ELR (cell line): ENCODE data around the gene GOLGA1.
"Not testable (repeated sequence)": the region's sequence is repeated elsewhere in the genome, so short reads cannot be mapped to it uniquely, and the experiment has no call there.

Experiments used
- DNase-seq: peaks from one replicate; pipeline ENCODE4 v3.0.0-alpha.2; 2015; ENCODE audit warnings: low read depth

Gene GOLGA1, protein sequence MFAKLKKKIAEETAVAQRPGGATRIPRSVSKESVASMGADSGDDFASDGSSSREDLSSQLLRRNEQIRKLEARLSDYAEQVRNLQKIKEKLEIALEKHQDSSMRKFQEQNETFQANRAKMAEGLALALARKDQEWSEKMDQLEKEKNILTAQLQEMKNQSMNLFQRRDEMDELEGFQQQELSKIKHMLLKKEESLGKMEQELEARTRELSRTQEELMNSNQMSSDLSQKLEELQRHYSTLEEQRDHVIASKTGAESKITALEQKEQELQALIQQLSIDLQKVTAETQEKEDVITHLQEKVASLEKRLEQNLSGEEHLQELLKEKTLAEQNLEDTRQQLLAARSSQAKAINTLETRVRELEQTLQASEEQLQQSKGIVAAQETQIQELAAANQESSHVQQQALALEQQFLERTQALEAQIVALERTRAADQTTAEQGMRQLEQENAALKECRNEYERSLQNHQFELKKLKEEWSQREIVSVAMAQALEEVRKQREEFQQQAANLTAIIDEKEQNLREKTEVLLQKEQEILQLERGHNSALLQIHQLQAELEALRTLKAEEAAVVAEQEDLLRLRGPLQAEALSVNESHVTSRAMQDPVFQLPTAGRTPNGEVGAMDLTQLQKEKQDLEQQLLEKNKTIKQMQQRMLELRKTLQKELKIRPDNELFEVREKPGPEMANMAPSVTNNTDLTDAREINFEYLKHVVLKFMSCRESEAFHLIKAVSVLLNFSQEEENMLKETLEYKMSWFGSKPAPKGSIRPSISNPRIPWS

GRCh38 chr9:124940894-124941678 lies at the start of gene GOLGA1:
GOLGA1 (minus strand) TSS chr9:124941083; CDS start chr9:124938711, 2,372 bp downstream.
- peak; percentile 96 for DNase-seq

DNA sequence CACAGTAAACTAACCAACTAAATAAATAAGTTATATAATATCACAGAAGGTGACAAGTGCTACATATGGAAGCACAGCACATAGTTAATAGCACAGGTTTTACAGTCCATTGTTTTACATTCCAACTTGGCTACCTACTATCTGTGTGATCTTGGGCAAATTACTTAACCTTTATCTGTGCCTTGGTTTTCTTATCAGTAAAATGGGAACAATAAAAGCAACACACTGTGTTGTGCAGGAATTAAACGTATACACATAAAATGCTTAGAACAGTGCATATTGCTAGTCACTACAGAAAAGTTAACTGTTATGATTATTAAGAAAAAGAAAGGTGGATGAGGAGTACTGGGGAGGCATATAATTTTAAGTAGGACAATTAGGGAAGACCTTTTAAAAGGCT lies 42.8 kb upstream of the GOLGA1 start:
- no peak for DNase-seq

- DNase-seq: no peak
Observed at GRCh38 chr9:124980431-124980830, 39.5 kb upstream of the GOLGA1 start.

- DNase-seq: peak; percentile 9
Observed at GRCh38 chr9:124975131-124975530, 34.2 kb upstream of the GOLGA1 start.

GRCh38 chr9:124973807-124974206 lies 32.9 kb upstream of the GOLGA1 start:
- DNase-seq: no peak

- no peak for DNase-seq
Observed at GRCh38 chr9:124972241-124972770, 31.4 kb upstream of the GOLGA1 start.

- DNase-seq: no peak
Observed at GRCh38 chr9:124969401-124969800, 28.5 kb upstream of the GOLGA1 start.

DNA sequence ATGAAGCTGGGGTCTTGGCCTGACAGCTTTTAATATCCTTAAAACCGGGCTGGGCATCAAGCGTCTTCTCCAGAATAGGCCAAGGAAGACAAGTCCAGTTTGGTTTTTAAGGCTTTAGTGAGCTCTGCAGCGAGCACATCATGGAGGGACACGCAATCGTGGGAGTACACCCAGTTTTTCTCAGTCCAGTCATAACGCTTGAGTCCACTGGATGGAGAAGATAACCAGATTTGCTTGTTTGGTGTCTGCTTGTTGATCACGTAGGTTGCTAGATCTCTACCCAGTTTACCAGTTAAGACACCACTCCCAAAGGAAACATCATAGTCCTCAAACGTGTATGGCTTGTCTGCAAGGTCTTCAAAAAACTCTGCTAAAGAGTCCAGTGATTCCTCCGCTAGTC lies 27.4 kb upstream of the GOLGA1 start:
- no peak for DNase-seq

GRCh38 chr9:124965775-124966568 lies 25.1 kb upstream of the GOLGA1 start:
- DNase-seq: peak; percentile 43

DNA sequence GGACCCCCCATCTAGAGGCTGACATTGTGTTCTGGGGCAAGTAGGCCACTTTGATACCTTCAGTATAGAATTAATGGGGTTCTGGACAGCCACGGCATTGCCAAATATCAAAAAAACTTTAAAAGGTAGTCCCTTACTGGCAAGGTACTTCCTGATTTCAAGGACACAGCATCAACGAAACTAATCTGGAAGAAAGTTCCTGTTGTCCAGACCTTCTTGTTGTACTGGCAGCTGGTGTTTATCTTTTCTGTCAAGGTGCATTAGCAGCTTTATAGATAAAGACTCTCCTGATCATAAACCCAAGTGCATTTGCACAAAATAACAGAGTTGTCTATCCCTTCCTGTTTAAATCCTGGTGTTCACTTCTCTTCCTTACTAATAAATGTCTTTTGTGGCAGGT lies 23.7 kb upstream of the GOLGA1 start:
- no peak for DNase-seq

DNA sequence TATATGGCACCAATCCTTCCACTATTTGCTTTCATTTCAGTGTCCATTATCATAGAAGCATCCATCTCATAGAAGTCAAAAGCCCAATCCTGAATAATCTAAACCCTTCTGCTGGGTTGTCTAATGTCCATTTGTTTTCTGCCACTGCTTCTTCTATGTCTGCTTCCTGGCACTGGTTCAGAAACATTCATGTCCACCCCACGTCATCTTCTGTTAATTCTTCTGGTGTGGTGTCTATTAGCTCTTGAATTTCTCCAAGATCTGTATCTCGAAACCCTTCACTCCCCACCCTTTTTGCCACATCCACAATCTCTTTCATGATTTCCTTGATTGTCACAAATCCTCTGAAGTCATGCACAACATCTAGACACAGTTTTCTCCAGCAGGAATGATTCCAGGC lies 23.2 kb upstream of the GOLGA1 start:
- no peak for DNase-seq

DNA sequence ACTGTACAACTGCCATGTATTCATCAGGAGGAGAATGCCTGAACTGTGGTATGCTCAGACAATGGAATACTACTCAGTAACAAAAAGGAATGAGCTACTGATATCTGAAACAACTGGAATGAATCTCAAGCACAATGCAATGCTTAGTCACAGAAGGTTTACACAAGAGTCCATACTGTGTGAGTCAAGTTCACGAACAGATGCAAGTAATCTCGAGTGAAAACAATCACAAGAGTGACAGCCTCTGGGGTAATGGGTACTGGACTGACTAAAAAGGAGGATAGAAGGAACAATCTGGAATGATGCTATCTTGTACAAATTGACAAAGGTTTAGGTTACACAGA lies 19.5 kb upstream of the GOLGA1 start:
- peak; percentile 57 for DNase-seq

GRCh38 chr9:124959671-124960408 lies 19.0 kb upstream of the GOLGA1 start:
- not testable (repeated sequence) for DNase-seq

DNA sequence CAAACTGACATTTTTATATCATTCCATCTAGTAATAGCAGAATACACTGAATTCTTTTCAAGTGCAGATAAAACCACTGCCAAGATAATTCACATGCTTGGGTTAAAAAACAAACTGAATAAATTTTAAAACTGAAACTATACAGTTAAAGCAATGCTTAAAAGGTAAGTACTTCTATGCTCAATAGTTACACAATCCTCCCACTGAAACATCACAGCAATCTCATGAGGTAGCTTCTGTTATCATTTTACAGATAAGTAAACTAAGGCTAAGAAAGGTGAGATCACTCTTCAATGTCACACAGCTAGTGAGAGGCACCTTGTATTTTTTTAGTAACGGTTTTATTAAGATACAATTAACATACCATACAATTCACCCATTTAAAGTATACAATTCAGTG lies 13.4 kb upstream of the GOLGA1 start:
- no peak for DNase-seq

DNA sequence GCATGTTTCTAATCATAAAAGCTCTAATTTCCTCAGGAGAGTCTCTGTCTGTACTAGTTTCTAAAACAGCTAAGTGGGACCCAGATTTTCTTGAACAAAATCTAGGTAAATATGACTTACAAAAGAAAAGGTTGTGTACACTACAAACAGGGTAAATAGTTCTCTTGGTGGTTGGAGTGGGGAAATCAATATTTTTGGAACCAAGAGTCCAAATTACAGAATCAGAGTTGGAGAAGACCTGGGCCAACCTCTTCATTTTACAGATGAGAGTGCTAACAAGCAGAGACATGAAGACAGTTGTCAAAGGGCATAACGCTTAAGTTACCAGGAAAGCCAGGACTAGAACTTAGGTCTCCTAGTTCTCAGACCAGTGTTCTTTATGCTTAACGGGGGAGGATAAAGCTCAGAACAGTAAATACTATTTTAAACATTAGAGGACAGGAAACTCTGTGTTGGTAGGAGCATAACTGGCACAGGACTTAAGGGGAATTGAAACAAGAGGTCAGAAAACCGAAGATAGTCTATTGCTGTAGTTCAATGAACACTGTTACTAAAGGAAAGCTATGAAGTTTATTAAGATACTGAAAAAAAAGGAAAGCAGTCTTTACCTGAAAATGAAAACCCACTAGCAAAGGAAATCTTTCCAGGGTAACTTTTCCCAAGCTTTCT lies 9.3 kb upstream of the GOLGA1 start:
- no peak for DNase-seq

DNA sequence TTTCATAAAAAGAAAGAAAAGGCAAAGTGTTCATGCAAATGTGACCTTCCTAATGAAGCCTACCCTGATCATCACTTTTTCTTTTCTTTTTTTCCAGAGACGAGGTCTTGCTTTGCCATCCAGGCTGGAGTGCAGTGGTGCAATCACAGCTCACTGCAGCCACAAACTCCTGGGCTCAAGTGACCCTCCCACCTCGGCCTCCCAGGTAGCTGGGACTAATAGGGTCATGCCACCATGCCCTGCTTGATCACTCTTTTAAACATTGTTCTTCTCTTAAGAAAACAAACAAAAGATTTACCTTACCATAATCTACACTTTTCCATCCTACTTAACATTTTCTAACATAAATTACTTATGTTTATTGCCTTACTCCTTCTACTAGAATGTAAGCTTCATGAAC lies 8.5 kb upstream of the GOLGA1 start:
- no peak for DNase-seq

DNA sequence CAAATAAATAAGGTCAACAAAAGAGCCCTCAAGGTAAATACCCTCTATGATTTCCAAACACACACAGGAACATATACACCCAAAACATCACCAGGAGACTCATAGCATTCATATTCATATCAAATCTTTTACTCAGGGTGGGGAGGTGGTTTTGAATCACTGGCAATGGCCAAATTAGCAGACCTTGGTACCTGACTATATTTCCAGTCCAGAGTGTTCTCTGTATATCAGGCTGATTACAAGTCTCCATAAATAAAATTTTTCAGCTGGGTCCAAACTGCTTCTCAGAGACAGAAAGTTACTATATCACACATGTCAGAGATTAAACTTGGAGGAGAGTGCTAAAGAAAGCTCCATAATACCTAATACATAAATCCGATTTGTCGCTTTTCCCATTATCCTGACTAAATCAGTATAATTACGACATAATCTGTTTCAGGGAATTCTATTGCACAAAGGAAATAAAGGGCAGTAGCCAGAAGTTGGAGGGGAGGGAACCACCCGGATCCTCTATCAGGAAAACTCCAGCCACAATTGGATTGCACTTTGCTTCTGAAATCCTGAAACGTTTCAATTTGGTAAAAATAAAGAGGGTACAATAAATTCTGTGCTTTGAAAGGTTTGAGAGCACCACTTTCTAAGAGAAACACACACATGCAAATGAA lies 7.0 kb upstream of the GOLGA1 start:
- no peak for DNase-seq

GRCh38 chr9:124946167-124946566 lies 5.3 kb upstream of the GOLGA1 start:
- DNase-seq: no peak

GRCh38 chr9:124941679-124942561 lies 1.0 kb upstream of the GOLGA1 start:
- peak; percentile 67 for DNase-seq
